ENCODE measurements around the gene ZNF24. TPM values are rescaled to one million over a fixed set of nuclear protein-coding genes. Genes with fewer than 3 reads are reported as not detected.

The ZNF24 gene
- total RNA-seq, 6 experiments from 2014 or later: 17.7 to 31.5 (median 25.5) TPM

DNA sequence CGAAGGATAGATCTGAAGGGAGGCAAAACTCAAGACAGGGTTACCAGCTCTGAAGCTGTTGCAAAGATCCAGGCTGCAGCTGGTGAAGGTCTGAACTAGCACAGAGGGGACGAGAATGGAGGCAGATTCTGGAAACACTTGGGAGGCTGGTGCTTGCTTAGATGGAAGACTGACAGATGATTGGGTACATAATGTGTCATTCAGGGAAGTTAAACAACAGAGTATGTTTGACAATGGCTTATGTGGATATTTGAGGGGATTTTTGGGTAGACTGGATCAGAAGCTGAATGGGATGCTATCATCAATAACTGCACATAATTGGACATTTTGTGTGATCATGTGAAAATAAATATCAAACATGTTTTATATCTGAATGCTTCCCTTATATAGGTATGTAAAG lies 35.2 kb upstream of the ZNF24 start:
- Histone ChIP-seq H3K36me3 (no peaks in the 10 kb centered on the region), H3K27ac (no peak overlapping the region), H3K27me3 (no peaks in the 10 kb centered on the region), H3K9me3 (no peaks in the 10 kb centered on the region), H3K4me3 (no peak overlapping the region), H3K4me1 (peaks cover 0 to 4% (median 0%) of the 10 kb centered on the region in 4 donors)
- WGBS (ENCODE audit: insufficient coverage, low coverage, low lambda C conversion rate, missing lambda C conversion rate): 73% methylated on average over 2 of the region's 2 CpGs
- no peak for TF ChIP-seq POLR2A (IDR thresholded peaks at IDR 0.05)
- TF ChIP-seq CTCF (IDR thresholded peaks at IDR 0.05): no peak
- ATAC-seq (no peak), DNase-seq (no peak)
- intact Hi-C loops (cut with DNase I): no loop called here

GRCh38 chr18:35378574-35378896 lies 34.3 kb upstream of the ZNF24 start:
- no peak for ATAC-seq
- 47% methylated on average over 4 of the region's 4 CpGs for WGBS (ENCODE audit: insufficient coverage, low coverage, low lambda C conversion rate, missing lambda C conversion rate)

GRCh38 chr18:35377875-35378573 lies 33.8 kb upstream of the ZNF24 start:
- intact Hi-C loops (cut with DNase I): no loop called here
- TF ChIP-seq CTCF (IDR thresholded peaks at IDR 0.05) (no peak), POLR2A (IDR thresholded peaks at IDR 0.05) (no peak)
- Histone ChIP-seq H3K27me3 (no peaks in the 10 kb centered on the region), H3K9me3 (no peaks in the 10 kb centered on the region), H3K4me1 (peaks cover 0 to 4% (median 0%) of the 10 kb centered on the region in 4 donors), H3K4me3 (no peak overlapping the region), H3K36me3 (no peaks in the 10 kb centered on the region), H3K27ac (no peak overlapping the region)
- ATAC-seq (no peak), DNase-seq (no peak)
- 85% methylated on average over 14 of the region's 14 CpGs for WGBS (ENCODE audit: insufficient coverage, low coverage, low lambda C conversion rate, missing lambda C conversion rate)

More at GRCh38 chr18:35378574-35378896, 34.3 kb upstream of the ZNF24 start:
- DNase-seq: no peak
- Histone ChIP-seq H3K27me3 (no peaks in the 10 kb centered on the region), H3K9me3 (no peaks in the 10 kb centered on the region), H3K4me3 (no peak overlapping the region), H3K4me1 (peaks cover 0 to 4% (median 0%) of the 10 kb centered on the region in 4 donors), H3K36me3 (no peaks in the 10 kb centered on the region), H3K27ac (no peak overlapping the region)
- intact Hi-C loops (cut with DNase I): no loop called here
- no peak for TF ChIP-seq POLR2A (IDR thresholded peaks at IDR 0.05)
- no peak for TF ChIP-seq CTCF (IDR thresholded peaks at IDR 0.05)

DNA sequence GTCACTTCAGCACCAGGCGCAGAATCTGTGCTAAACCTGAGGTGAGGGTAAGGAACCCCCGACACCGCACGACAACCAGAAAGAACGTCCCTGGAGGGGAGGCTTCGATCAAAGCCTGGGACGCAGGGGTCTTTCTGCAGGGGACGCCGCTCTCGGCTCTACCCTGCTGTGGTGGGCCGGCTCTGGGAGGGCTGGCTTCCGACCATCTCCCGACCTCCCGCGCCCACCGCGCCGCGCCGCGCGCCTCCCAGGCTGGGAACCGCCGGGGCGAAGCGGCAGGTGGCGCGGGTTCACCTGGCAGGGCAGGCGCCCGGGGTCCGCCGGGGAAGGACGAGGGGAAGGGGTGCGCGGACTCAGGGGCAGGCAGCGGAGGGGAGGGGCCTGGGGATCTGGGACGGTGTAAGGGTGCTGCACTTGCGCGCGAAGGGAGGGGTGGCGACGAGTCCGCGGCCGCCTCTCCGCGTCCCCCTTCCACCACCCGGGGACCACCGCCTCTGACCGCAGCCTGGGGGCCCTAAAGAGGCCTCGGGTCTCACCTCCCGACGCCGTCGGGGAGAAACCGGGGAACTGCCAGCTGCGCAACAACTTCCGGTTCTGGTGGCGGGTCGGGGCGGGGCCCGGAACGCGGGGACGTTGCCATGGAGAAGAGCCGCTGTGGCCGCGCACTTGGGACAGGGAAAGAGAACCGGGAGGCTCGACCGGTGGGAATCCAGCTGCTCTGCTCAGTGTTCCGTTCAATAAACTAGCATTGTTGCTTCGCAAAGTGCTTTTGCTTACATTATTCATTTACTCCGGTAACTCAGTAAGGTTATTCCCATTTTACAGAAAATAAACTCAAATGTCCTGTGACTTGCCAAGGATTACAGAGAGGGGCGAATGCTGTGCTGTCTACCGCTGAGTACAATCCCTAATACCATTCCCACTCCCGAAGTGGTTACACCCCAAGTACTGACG lies 32.8 kb upstream of the ZNF24 start, which contains the start of gene ZNF396:
TSS of gene ZNF396 (minus strand) at position 596 of the 954 bp plus-strand sequence. CDS start 3,045 bp downstream, outside the sequence.
- intact Hi-C loops (cut with DNase I): no loop called here
- Histone ChIP-seq H3K4me3 (peak within 1 kb of the TSS; percentile 77 to 87 (median 83)), H3K4me1 (peaks cover 0 to 4% (median 0%) of the 10 kb centered on the region in 4 donors), H3K27ac (peak within 1 kb of the TSS in 1 of 3 donors; percentile 19), H3K36me3 (no peaks in the 10 kb centered on the region), H3K27me3 (no peaks in the 10 kb centered on the region), H3K9me3 (no peaks in the 10 kb centered on the region)
- DNase-seq (peak; percentile 86 to 92 (median 87)), ATAC-seq (peak; percentile 94 to 98 (median 98))
- TF ChIP-seq POLR2A (IDR thresholded peaks at IDR 0.05) (peak; percentile 10), CTCF (IDR thresholded peaks at IDR 0.05) (no peak)
- 2% methylated on average over 22 of the region's 78 CpGs for WGBS (ENCODE audit: insufficient coverage, low coverage, low lambda C conversion rate, missing lambda C conversion rate)

Measured in right lobe of liver (tissue), 6 donors.